Measurements from ENCODE around the gene FDPS.

Gene FDPS

DNA sequence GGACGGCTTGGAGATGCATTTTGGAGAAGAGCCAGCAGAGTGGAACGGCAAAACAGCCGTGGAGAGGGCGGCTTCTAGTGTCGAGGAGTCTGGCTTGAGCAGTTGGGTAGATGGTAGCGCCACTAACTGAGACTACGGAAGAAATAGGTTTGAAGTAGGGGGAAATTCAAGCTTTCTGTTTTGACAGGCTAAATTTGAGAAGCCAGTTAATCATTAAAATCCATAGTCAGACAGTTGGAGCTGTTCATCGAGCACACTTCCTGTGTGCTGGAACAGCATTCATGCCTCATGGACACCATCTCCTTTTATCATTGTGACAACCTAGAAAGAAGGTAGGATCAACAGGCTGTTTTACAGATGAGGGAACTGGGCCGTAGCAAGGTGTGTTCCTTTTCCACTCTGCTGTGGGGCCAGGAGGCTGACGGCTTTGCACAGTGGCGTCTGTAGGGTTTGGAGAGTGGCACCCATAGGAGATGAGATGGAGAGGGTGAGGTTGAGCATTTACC is 4.1 kb upstream of the FDPS start:
- TF ChIP-seq CTCF (IDR thresholded peaks at IDR 0.05): no peak
- no peak overlapping the region for H3K27ac ChIP-seq
- H3K27me3 ChIP-seq: no peaks in the 10 kb centered on the region
- H3K9me3 ChIP-seq: no peaks in the 10 kb centered on the region
- peaks cover 12 to 16% of the 10 kb centered on the region in 2 experiments for H3K4me1 ChIP-seq (ENCODE audit: control insufficient read depth in 1 of 2, insufficient read depth in 1 of 2, low read depth in 1 of 2, low read length in 1 of 2)
- H3K4me3 ChIP-seq (ENCODE audit: low read depth in 1 of 2, low read length in 1 of 2): no peak overlapping the region
- no peaks in the 10 kb centered on the region for H3K36me3 ChIP-seq

GRCh38 chr1:155305881-155306391 is 2.7 kb upstream of the FDPS start:
- TF ChIP-seq CTCF (IDR thresholded peaks at IDR 0.05): no peak
- H3K36me3 ChIP-seq: peaks cover 5% of the 10 kb centered on the region
- H3K27ac ChIP-seq: no peak overlapping the region
- H3K9me3 ChIP-seq: no peaks in the 10 kb centered on the region
- peaks cover 16 to 21% of the 10 kb centered on the region in 2 experiments for H3K4me1 ChIP-seq (ENCODE audit: control insufficient read depth in 1 of 2, insufficient read depth in 1 of 2, low read depth in 1 of 2, low read length in 1 of 2)
- no peaks in the 10 kb centered on the region for H3K27me3 ChIP-seq
- H3K4me3 ChIP-seq (ENCODE audit: low read depth in 1 of 2, low read length in 1 of 2): no peak overlapping the region

DNA sequence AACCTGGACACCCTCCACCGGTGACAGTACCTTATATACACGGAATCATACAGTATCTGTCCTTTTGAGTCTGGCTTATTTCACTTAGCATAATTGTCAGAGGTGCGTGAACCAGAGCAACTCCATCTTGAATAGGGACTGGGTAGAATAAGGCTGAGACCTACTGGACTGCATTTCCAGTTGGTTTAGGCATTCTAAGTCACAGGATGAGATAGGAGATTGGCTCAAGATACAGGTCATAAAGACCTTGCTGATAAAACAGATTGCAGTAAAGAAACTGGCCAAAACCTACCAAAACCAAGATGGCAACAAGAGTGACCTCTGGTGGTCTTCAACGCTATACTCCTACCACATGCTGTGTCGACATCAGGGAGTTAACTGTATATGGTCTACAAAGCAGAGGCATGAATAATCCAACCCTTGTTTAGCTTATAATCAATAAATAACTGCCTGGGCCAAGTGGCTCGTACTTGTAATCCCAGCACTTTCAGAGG is 1.4 kb upstream of the FDPS start:
- Histone ChIP-seq H3K9me3 (no peaks in the 10 kb centered on the region), H3K4me1 (ENCODE audit: control insufficient read depth in 1 of 2, insufficient read depth in 1 of 2, low read depth in 1 of 2, low read length in 1 of 2) (peaks cover 16 to 21% of the 10 kb centered on the region in 2 experiments), H3K4me3 (ENCODE audit: low read depth in 1 of 2, low read length in 1 of 2) (no peak overlapping the region), H3K27ac (peak overlapping the region; percentile 92), H3K27me3 (no peaks in the 10 kb centered on the region), H3K36me3 (peaks cover 8% of the 10 kb centered on the region)
- no peak for TF ChIP-seq CTCF (IDR thresholded peaks at IDR 0.05)

- Histone ChIP-seq H3K27ac (peak overlapping the region; percentile 92), H3K36me3 (peaks cover 22% of the 10 kb centered on the region), H3K27me3 (no peaks in the 10 kb centered on the region), H3K4me3 (ENCODE audit: low read depth in 1 of 2, low read length in 1 of 2) (peak overlapping the region; percentile 85), H3K9me3 (no peaks in the 10 kb centered on the region), H3K4me1 (ENCODE audit: control insufficient read depth in 1 of 2, insufficient read depth in 1 of 2, low read depth in 1 of 2, low read length in 1 of 2) (peaks cover 16 to 21% of the 10 kb centered on the region in 2 experiments)
- no peak for TF ChIP-seq CTCF (IDR thresholded peaks at IDR 0.05)
Measured at GRCh38 chr1:155309423-155310021, 856 bp downstream of the FDPS start.

- Histone ChIP-seq H3K27ac (no peak overlapping the region), H3K9me3 (no peaks in the 10 kb centered on the region), H3K4me3 (ENCODE audit: low read depth in 1 of 2, low read length in 1 of 2) (no peak overlapping the region), H3K27me3 (no peaks in the 10 kb centered on the region), H3K4me1 (ENCODE audit: control insufficient read depth in 1 of 2, insufficient read depth in 1 of 2, low read depth in 1 of 2, low read length in 1 of 2) (peaks cover 14 to 16% of the 10 kb centered on the region in 2 experiments), H3K36me3 (peaks cover 35% of the 10 kb centered on the region)
- no peak for TF ChIP-seq CTCF (IDR thresholded peaks at IDR 0.05)
Measured at GRCh38 chr1:155313261-155313660, 4.6 kb downstream of the FDPS start.

Data from neutrophil (primary cell).